GM19099 (cell line): ENCODE measurements around the gene KLK12.

Experiments used
- POLR2A ChIP-seq: IDR thresholded peaks from 3 replicates; pipeline ENCODE4 v1.6.1; 2011; ENCODE audit warnings: low read depth; ENCODE audit not compliant: insufficient read length; ENCODE audit errors: extremely low read depth

Gene KLK12

GRCh38 chr19:50983625-50984292 is 51.0 kb downstream of the KLK12 start, which contains the start of gene KLK7:
KLK7 (minus strand) TSS chr19:50983917; CDS start chr19:50982399, 1,518 bp downstream.
- TF ChIP-seq POLR2A = no peak

GRCh38 chr19:50982186-50982585 is 52.6 kb downstream of the KLK12 start:
- no peak for TF ChIP-seq POLR2A

DNA sequence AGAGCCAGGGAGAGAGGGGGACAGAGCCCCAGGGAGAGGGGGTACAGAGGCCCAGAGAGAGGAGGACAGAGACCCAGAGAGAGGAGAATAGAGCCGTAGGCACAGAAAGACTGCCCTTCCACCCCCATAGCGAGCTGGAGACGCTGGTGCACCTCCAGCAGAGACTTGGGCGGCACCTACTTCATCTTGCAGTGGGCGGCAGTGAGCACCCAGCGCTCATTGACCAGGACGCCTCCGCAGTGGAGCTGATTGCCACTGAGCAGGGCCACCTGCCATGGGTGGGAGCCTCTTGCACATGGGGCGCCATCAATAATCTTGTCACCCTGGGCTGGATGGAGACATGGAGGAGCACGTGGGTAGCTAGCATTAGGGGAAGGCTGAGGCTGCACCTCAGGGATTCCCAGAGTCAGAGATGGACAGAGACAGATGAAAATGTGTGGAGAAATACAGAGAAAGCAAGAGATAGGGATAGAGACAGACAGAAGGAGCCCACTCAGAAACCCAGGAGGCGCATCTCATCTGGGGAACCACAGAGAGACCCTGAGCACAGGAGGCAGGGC is 53.1 kb downstream of the KLK12 start:
- no peak for TF ChIP-seq POLR2A

- no peak for TF ChIP-seq POLR2A
Measured at GRCh38 chr19:50980208-50980607, 54.6 kb downstream of the KLK12 start.

DNA sequence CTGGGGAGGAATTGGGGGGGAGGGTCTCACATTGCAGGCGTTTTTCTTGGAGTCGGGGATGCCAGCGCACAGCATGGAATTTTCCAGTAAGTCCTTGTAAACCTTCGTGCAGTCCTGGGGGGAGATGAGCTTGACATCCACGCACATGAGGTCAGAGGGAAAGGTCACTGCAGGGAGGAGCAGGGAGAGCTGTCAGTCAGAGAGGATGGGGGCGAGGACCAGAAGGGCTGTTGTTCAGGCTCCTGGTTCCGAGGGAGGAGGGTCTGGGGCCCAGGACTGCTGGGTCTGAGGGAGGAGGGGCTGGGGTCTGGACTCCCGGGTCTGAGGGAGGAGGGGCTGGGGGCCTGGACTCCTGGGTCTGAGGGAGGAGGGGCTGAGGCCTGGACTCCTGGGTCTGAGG is 55.0 kb downstream of the KLK12 start:
- TF ChIP-seq POLR2A = no peak
